H7 (cell line): Measurements from ENCODE around the gene SH3D21. TPM values are rescaled to one million over a fixed set of nuclear protein-coding genes. Genes with fewer than 3 reads are reported as not detected.

ENCODE experiments used
- total RNA-seq: library from RNA; depleted of rRNA; stranded (reverse); fragments of >200 nt; shearing (Covaris generic); gene quantifications from 2 replicates; pipeline ENCODE4 v1.2.3, GENCODE V29; 2014; rRNA removed

SH3D21 gene
- total RNA-seq, 1 experiment from 2014 or later, result 4.8 TPM

Other genes starting within 250 kb of the SH3D21 start
- 1.0 and 1.2 TPM in 2 replicates for gene TEKT2, start 222.3 kb upstream of the SH3D21 start, total RNA-seq
- 112 and 116 TPM in 2 replicates for gene ADPRS, start 217.5 kb upstream of the SH3D21 start, total RNA-seq
- 1.6 TPM in 2 replicates for gene COL8A2, start 181.1 kb upstream of the SH3D21 start, total RNA-seq
- gene TRAPPC3, start 156.9 kb upstream of the SH3D21 start, total RNA-seq, result 97.3 and 111 TPM in 2 replicates
- 146 TPM in 2 replicates for gene MAP7D1, start 150.2 kb upstream of the SH3D21 start, total RNA-seq
- 82.7 and 90.7 TPM in 2 replicates for gene THRAP3, start 81.9 kb upstream of the SH3D21 start, total RNA-seq
- gene EVA1B, start 17.3 kb downstream of the SH3D21 start, total RNA-seq, result 61.4 and 87.2 TPM in 2 replicates
- gene STK40, start 79.6 kb downstream of the SH3D21 start, total RNA-seq, result 25.0 and 25.6 TPM in 2 replicates
- gene LSM10, start 91.5 kb downstream of the SH3D21 start, total RNA-seq, result 14.4 and 14.5 TPM in 2 replicates
- gene OSCP1, start 144.1 kb downstream of the SH3D21 start, total RNA-seq, result 3.9 and 4.6 TPM in 2 replicates
- gene MRPS15, start 158.0 kb downstream of the SH3D21 start, total RNA-seq, result 145 and 190 TPM in 2 replicates
- gene CSF3R, start 176.5 kb downstream of the SH3D21 start, total RNA-seq, result 0.04 and 0.97 TPM in 2 replicates